ENCODE results near the gene STAT5B. TPM values are rescaled to one million over a fixed set of nuclear protein-coding genes. Genes with fewer than 3 reads are reported as not detected.

STAT5B gene
- polyA plus RNA-seq, 3 donors: 40.2 to 54.1 (median 43.5) TPM

DNA sequence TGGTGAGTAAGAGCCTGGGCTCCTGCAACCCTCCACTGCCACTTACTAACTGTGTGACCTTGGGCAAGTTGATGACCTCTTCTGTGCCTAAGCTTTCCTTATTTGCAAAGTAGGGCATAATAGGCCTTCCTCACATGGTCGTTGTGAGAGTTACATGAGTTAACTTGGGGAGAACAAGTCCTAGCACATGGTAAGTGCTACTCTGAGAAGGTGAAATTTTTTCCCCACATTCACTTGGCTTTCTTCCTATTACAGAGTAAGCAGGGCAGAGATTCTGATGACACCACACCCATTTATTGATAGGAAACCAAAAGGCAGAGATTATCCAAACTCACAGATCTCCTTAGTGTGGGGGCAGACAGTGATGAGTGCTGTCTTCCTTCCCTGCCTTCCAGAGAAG is 96.9 kb downstream of the STAT5B start:
- no peak for DNase-seq (ENCODE audit: extremely low read depth in 1 of 11, low read depth in 9 of 11, low spot score in 4 of 11)

DNA sequence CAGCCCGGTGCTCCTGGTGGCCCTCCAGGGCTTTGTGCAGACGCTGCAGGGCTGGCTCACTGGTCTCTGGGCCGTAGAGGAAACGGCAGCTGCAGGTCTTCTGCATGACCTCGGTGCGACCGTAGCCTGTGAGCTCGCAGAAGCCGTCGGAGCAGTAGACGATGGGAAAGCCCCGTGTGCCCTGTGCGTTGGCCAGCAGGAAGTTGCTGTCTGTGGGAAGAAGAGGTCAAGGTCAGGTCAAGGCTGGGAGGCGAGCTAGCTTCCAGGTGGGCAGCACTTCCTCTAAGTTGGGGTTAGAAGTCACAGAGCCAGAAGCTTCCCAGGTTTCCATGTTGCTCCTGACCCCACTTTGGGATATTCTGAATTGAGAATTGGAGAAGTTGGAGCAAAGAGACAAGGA is 97.4 kb downstream of the STAT5B start:
- no peak for DNase-seq (ENCODE audit: extremely low read depth in 1 of 11, low read depth in 9 of 11, low spot score in 4 of 11)

DNA sequence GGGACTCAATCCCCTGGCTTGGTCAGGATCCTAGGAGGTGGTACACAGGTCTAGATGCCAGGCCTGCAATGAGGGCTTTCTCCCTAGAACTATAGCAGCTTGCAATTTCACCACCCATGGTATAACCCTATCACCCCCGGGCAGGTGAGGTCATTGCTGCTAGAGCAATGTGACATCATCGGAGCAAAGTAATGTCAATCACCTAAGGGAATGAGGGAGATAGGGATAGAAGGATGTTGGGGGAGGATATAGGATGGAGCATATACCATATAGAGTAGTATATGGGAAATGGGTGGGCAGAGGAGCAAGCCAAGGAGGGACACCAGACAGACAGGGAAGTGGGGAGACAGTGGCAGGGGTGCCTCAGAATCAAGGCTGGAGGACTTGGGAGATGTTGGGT is 98.5 kb downstream of the STAT5B start:
- DNase-seq (ENCODE audit: extremely low read depth in 1 of 11, low read depth in 9 of 11, low spot score in 4 of 11): no peak

DNA sequence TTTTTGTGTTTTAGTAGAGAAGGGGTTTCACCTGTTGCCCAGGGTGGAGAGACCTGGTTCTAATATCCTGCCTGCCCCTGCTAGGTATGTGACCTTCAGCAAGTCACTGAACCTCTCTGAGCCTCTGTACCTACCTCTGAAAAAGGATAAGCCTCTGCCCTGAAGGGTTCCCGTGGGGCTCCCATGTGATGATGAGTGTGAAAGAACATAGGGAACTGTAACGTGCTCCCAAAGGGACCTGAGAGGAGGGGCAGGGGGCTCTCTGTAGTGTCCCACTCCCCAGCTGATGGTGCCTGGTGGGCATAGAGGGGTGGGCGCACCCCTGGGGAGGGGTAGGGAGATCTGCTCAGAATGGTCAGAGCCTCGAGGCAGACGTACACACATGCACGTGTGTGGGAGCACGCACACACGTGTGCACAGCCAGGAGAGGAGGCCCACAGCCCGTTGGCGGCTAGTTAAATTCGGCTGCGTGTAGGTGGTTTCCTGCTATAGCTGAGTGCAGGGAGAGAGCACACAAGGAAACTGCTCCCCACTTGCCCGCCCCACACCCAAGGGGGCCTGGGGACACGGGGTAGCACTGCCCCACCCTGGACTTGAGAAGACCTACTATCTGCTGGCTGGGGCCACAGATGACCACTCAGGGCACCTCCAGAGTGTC is 101.9 kb downstream of the STAT5B start:
- DNase-seq (ENCODE audit: extremely low read depth in 1 of 11, low read depth in 9 of 11, low spot score in 4 of 11): no peak

DNA sequence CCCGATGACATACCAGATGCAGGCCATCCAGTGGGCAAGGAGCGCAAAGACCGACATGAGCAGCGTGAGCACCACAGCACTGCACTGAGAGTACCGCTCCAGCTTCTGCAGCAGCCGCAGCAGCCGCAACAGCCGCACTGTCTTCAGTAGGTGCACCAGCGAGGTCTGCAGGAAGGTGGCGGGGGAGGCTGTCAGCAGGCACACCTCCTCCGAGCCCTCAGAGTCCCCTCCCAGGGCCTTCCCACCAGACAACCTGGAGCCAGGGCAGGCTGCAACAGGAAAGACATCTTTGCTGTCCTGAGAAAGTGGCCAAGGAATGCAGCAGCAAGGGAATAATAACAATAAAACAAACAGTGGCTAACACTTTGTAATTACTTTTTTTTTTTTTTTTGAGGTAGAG is 104.4 kb downstream of the STAT5B start:
- no peak for DNase-seq (ENCODE audit: extremely low read depth in 1 of 11, low read depth in 9 of 11, low spot score in 4 of 11)

DNA sequence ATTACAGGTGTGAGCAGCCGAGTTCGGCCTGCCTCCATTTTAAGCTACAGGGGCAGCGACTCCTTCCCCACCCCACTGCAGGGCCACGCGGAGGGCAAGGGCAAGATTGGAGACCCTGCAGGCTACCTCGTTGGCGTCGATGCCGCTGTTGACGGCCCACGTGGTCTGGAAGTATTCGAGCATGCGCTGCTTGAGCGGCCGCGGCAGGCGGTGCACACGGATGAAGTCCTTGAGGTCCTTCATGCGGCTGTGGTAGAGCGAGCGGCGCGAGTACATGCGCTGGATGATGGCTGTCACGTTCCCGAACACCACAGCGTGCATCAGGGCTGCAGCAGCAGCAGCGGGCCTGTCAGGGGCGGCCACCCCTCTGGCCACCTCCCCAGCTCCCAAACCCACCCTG is 106.8 kb downstream of the STAT5B start:
- no peak for DNase-seq (ENCODE audit: extremely low read depth in 1 of 11, low read depth in 9 of 11, low spot score in 4 of 11)

DNA sequence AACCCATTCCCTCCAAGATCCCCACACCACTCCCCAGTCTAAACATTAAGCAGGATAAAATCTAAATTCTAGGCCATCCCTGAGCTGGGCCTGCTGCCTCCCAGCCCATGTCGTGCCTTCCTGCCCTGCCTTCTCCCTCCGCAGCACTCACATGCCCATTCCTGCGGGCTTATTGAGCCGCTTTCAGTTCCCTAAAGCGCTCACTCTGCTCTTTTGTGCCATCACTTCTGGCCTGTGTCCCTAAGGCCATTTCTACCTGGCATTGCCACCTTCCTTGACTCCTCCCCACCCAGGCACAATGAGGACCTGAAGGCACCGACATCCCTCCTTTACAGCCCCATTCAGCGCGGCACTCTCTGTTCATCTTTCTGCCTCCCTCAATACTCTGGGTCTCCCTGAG is 108.4 kb downstream of the STAT5B start:
- DNase-seq (ENCODE audit: extremely low read depth in 1 of 11, low read depth in 9 of 11, low spot score in 4 of 11): no peak

DNA sequence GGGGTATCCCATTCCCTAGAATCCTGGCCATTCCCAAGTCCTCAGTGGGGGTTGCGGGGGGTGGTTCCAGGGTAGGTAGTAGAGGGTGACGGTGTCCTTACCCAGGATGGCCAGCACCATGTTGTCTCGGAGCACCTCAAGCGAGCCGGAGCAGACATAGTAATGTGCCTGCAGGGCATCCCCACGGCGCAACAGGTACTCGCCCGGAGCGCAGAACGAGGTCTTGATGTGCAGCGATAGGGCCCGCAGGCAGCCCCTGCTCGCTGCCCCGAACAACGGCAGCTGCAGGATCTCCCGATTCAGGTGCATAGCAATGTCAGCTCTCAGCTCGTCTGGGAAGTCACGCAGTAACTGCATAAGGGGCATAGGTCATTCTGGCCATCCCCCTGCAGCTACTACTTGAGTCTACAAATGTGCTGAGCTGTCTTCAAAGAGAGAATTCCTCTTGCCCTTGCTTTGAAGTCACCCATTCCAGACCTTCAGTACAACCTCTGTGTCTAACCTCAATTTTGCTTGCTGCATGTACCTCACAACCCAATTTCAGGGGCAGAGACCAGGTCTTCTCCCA is 109.9 kb downstream of the STAT5B start:
- no peak for DNase-seq (ENCODE audit: extremely low read depth in 1 of 11, low read depth in 9 of 11, low spot score in 4 of 11)

DNA sequence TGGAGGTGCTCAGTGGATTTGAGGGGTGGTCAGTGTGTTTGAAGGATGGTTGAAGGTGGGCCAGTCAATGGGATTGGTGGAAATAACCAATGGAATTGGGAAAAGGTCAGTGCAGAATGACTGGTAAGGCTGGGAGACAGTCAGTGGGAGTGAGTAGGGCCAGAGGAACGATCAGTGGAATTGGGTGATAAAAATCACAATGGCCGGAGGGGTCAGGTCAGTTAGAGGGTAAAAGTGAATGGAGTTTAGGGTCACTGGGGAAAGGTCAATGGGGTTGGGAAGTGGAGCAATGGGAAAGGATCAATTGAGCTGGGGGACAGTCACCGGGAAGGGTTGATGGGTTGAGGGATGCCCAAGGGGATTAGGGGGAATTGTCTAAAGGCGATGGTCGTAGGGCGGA is 110.4 kb downstream of the STAT5B start:
- no peak for DNase-seq (ENCODE audit: extremely low read depth in 1 of 11, low read depth in 9 of 11, low spot score in 4 of 11)

DNA sequence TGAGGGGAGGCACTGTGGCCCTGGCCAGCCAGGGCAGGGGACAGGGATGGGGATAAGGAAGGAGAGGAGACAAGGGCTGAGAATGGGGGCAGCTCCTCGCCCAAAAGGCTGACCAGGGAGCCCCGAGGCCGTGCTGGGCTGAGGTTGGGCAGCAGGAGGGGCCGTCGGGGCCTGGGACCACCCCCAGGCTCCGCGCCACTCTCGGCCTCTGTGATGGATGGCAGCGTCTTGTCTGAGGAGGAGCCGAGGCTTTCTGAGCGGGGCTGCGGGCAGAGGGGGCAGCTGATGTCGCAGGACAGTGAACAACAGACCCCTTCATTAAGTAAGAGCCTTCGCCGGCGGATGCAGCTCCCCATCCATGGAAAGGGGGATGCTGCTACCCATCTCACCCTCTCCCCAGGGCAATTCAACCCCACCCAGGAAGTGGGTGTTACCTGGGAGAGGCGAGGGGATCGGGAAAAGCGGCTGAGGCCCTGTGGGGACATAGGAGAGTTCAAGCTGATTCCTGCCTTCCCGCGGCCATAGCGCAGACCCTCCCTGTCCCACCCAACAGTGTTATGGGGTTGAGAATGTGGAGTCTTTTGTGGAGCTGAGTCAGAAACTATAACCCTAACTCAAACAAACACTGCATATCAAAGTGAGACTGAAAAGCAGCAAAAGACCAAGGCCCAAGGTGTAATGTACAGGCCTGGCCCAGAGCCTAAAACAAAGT is 112.3 kb downstream of the STAT5B start:
- DNase-seq (ENCODE audit: extremely low read depth in 1 of 11, low read depth in 9 of 11, low spot score in 4 of 11): no peak

DNA sequence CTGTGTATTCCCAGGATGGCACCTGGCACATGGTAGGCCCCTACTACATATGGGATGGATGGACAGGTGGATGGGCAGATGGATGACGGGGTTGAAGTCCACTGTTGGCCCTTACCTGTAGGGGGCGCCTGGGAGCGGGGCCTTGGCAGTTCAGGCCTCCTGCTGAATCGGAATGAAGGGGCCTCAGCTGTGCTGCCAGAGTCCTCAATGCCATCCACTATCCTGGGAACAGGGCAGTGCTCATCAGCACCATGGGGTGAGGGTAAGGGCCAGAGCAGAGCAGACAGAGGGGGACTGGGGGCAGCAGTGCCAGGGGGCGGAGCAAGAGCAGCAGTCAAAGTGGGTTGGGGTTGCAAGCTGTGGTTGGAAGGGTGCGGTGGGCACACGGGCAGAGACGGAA is 113.1 kb downstream of the STAT5B start:
- no peak for DNase-seq (ENCODE audit: extremely low read depth in 1 of 11, low read depth in 9 of 11, low spot score in 4 of 11)

DNA sequence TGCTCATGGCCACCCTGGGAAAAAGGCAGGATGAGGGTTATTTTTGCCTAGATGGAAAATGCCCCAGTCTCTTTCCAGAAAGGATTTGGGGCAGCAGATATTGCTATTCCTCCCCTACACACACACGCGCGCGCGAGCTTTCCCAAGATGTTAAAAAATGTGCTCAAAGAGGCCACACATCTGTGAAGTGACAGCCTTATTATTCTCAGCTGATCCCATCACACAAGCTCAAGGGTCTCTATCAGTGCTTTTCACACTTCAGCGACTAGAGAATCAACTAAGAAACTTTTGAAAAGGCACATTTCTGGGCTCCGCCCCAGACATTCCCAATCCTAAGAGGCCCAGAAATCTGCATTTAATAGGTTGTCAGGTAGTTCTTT is 115.7 kb downstream of the STAT5B start:
- no peak for DNase-seq (ENCODE audit: extremely low read depth in 1 of 11, low read depth in 9 of 11, low spot score in 4 of 11)

DNA sequence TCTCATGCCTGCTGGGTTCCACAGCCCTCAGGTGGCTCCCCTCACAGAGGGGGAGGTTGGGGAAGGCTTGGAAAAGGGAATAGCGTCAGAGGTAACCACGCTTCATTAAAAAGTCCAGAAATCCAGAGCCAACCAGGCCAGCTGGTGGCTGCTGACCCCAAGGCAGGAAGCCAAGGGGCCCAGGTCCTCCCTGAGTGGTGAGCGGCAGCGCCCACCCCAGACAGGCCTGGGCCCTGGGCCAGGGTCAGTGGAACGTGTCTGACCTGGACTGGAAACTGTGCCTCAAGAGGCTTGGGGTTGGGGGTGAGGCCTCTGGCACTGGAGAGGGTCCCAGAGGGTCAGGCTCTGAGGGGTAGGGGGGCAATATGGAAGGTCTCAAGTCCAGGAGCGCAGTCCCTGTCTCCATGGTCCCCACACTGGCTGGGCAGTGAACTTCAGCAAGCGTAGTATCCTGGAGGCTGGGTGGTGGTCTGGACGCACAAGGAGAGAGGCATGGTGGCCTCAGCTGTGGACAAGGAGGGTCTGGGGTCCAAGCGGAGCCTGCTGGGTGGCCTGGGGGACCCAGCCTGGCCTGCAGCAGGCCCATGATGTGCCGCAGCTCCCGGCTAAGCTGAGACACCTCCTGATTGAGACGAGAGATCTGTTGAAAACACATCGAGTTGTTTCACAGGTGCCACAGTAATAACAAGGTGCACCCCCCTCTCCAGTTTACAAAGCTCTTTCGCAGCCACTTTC is 116.2 kb downstream of the STAT5B start:
- DNase-seq (ENCODE audit: extremely low read depth in 1 of 11, low read depth in 9 of 11, low spot score in 4 of 11): no peak

DNA sequence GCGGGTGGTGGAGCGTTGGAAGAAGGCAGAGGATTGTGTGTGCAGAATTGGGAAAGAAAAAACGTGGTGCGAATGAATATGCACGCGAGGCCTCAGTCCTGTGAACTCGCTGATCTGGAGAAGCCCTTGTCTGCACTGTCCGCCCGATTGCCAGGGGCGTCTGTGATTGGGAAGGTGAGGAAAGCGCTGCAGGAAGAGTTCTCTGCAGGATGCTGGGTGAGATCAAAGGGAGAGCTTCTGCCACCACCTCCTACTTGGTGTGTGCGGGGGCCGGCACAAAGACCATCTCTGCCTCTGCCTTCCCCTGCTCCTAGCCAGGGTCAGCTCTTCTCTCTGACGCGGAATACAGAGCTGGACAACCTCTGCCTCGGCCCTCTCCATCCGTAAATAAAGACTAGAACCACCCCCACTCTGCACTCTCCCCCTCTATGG is 120.6 kb downstream of the STAT5B start:
- DNase-seq (ENCODE audit: extremely low read depth in 1 of 11, low read depth in 9 of 11, low spot score in 4 of 11): no peak

DNA sequence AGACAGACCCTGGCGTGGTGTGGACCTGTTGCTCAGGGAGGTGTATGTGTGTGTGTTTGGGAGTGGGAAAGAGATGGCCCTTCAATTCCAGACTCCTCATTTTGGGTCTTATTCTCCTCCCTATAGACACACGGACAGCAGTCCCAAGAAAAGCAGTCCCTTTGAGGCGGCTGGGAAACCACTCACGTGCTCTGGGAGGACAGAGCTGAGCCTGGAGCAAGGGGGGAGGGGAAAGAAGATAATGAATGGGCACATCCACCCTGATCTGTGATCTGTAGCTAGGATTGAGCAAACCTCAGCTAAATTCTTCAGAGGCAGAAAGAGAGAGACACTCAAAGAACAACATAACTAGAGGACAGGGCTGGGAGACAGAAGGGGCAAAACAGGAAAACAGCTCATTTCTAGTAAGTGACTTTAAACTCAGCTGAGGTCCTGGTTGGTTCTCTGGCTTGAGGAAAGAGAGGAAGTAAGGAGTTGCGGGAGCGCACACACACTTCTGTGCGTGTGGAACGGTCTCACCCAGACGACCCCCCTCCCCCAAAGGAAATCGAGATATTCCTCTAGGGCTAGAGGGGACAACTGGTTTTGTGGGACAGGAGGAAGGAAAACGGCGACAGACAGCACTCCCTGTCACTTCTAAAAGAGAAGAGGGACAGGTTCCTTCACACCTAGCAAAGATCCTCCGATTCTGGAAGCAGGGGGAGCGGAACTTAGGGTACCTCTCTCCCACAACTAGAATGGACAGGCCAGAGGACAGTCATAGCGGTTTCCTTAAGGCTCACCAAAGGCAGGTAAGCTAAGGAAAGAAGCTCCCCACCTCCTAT is 122.1 kb downstream of the STAT5B start:
- DNase-seq (ENCODE audit: extremely low read depth in 1 of 11, low read depth in 9 of 11, low spot score in 4 of 11): no peak

Measured in renal cortex interstitium (tissue), 11 donors.